NCI-H1694 (cell line): Measurements from ENCODE around the gene SPRED3.
"Not testable (repeated sequence)": the region's sequence is repeated elsewhere in the genome, so short reads cannot be mapped to it uniquely, and the experiment has no call there.

Source experiments
- DNase-seq: peaks from one replicate; lab custom pipeline; 2025; lab: John Stamatoyannopoulos, UW

The SPRED3 gene

DNA sequence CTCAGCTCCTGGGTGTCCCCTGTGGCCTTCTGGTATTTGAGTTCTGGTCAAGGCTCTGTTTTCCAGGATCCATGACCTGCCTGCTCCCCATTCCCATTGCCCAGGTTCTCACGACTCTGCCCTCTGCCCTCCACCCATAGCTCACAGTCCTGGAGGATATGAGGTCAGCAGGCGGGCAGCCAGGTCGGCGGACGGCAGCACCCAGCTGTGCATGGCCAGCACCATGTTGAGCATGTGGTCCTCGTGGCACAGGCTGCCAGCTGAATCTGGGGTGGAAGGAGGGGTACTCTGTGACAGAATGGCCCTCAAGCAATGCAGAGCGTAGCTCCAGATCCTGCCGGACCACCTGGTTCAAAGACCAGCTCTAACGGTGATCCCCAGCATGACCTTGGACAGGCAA lies 32.4 kb downstream of the SPRED3 start:
- DNase-seq: no peak

- DNase-seq: no peak
Measured at GRCh38 chr19:38421856-38422255, 33.4 kb downstream of the SPRED3 start.

DNA sequence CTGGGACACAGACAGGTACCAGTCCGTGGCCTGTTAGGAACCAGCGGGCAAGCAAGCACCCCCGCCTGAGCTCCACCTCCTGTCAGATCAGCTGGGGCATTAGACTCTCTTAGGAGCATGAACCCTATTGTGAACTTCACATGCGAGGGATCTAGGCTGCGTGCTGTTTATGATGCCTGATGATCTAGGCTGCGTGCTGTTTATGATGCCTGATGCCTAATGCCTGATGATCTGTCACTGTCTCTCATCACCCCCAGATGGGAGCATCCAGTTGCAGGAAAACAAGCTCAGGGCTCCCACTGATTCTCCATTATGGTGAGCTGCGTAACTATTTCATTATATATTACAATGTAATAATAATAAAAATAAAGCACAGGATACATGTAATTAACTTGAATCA lies 33.9 kb downstream of the SPRED3 start:
- no peak for DNase-seq

DNA sequence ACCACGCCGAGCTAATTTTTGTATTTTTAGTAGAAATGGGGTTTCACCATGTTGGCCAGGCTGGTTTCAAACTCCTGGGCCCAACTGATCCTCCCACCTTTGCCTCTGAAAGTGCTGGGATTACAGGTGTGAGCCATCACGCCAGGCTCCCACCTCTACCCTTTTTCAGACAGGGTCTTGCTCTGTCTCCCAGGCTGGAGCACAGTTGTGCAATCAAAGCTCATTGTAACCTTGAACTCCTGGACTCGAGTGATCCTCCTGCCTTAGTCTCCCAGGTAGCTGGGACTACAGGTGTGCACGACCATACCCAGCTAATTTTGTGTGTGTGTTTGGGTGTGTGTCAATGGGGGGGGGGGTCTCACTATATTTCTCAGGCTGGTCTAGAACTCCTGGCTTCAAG lies 35.8 kb downstream of the SPRED3 start:
- DNase-seq: no peak

- no peak for DNase-seq
Measured at GRCh38 chr19:38425222-38425809, 36.8 kb downstream of the SPRED3 start.

- no peak for DNase-seq
Measured at GRCh38 chr19:38425810-38426466, 37.4 kb downstream of the SPRED3 start, which contains the start of gene RASGRP4. TSS of gene RASGRP4 (minus strand) at chr19:38426219. CDS start at chr19:38426091, 128 bp downstream.

DNA sequence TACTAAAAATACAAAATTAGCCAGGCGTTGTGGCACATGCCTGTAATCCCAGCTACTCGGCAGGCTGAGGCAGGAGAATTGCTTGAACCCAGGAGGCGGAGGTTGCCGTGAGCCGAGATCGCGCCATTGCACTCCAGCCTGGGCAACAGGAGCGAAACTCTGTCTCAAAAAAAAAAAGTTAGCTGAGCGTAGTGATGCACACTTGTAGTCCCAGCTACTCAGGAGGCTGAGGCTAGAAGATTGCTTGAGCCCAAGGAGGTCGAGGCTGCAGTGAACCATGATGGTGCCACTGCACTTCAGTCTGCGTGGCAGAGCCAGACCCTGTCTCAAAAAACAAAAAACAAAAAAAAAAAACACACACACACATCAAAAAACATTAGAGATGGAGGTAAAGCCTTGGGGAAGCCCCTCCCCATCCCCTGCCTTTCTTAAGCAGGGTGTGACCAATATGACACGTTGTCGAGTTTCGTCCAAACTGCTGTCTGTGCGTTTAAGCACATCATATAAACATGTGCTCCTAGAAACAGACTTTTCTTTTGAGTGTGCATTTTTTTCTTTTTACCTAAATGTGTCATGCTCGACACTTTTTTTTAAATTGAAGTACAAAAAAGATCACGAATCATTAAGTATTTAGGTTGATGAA lies 38.7 kb downstream of the SPRED3 start:
- DNase-seq: not testable (repeated sequence)

DNA sequence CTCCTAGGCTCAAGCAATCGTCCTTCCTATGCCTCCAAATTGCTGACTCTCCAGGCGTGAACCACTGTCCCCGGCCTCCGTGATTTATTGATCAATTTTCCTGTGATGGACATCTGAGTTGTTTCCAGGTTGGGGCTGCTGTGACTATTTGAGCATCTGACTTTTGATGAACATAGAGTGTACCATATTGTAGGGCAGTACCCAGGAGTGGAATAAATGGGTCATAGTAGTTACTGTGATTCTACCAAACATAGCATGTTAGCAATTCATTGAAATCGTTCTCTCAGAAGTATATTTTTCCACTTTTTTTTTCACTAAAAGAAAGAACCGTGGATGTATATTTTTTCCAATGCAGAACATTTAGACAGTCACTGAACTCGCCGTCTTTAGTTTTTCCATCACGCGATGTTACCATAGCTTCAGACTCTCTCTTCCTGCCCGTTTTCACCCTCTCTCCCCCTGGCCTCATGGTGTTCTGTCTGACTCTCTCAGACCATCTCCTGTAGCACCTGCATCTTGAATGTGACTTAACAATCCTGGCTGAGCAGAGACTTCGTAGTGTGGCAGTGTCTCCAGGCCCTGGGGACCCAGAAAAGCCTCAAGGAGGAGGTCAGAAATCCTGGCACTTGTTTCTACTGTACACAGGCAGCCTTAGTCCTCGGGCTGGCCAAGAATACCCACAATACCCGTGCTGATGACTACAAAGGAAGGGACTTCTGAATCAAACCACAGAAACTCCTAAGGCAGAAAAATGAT lies 40.7 kb downstream of the SPRED3 start:
- DNase-seq: no peak

- DNase-seq: no peak
Measured at GRCh38 chr19:38429811-38430156, 41.3 kb downstream of the SPRED3 start.

- no peak for DNase-seq
Measured at GRCh38 chr19:38430931-38431330, 42.4 kb downstream of the SPRED3 start.

- no peak for DNase-seq
Measured at GRCh38 chr19:38433268-38433733, 44.8 kb downstream of the SPRED3 start, which contains the start of gene RYR1. TSS of gene RYR1 (plus strand) at chr19:38433691. CDS start at chr19:38433830, 139 bp downstream.

- no peak for DNase-seq
Measured at GRCh38 chr19:38434549-38435051, 46.1 kb downstream of the SPRED3 start.

GRCh38 chr19:38437295-38437694 lies 48.8 kb downstream of the SPRED3 start:
- no peak for DNase-seq

- DNase-seq: no peak
Measured at GRCh38 chr19:38437917-38438316, 49.4 kb downstream of the SPRED3 start.

GRCh38 chr19:38440592-38440991 lies 52.1 kb downstream of the SPRED3 start:
- no peak for DNase-seq

DNA sequence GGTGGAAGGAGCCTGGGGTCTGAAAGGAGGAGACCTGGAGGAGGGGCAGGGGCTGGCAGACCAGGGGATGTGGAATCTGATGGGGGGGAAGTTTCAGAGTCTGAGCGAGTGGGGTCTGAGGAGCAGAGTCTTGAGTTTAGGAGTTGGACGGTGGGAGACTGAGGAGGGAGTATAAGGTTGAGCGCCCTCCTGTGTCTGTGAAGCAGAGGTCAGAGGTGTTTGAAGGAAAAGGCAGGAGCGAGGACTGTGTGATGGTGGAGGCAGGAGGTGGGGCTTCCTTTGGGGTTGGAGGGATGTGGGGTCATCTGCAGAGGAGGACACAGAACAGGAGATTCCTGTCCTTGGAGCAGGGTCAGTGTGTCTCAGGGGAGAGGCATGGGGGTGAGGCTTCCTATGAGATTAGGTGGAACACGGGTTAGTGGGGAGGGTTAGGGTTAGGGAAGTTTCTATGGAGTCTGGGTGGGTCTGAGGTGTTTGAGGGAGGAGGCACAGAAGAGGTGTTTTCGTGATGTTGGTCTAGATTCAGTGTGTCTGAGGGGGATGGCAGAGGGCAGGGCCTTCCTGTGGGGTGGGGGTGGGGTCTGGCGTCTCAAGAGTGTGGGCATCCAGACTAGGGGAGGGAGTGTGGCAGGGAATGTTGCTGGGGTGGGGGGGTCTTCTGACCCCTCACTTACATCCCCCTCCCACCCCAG lies 53.3 kb downstream of the SPRED3 start:
- DNase-seq: no peak

GRCh38 chr19:38442736-38443135 lies 54.2 kb downstream of the SPRED3 start:
- DNase-seq: no peak

DNA sequence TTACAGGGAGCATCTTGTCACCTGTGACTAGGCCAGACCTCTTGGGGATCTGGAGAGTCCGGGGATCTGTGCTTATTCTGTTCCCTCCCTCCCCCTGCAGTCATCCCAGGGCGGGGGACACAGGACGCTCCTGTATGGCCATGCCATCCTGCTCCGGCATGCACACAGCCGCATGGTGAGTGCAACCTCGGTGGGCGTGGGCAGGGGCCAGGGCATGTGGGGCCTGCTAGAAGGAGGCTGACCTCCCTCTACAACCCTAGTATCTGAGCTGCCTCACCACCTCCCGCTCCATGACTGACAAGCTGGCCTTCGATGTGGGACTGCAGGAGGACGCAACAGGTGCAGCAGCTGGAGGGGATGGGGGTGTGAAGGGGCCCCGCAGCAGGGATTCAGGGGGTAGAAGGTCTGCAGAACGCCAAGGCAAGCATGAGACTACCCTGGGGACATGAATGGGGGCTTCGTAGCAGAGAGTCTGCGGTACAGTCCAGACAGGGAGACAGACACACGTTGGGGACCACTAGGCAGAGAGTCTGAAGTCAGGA lies 55.0 kb downstream of the SPRED3 start:
- no peak for DNase-seq

GRCh38 chr19:38444026-38444425 lies 55.5 kb downstream of the SPRED3 start:
- no peak for DNase-seq

GRCh38 chr19:38445362-38445761 lies 56.9 kb downstream of the SPRED3 start:
- no peak for DNase-seq

- DNase-seq: no peak
Measured at GRCh38 chr19:38448225-38448624, 59.7 kb downstream of the SPRED3 start.
